GDM1 (cell line): ENCODE data around the gene POLD1.
"Not testable (repeated sequence)": the region's sequence is repeated elsewhere in the genome, so short reads cannot be mapped to it uniquely, and the experiment has no call there.

Experiments
- DNase-seq: peaks from one replicate; lab custom pipeline; 2025; lab: John Stamatoyannopoulos, UW

Gene POLD1

GRCh38 chr19:50383852-50384684 lies at the start of gene POLD1:
POLD1 (plus strand) TSS chr19:50384347; CDS start chr19:50398852, 14,505 bp downstream.
- peak; percentile 97 for DNase-seq

- DNase-seq = no peak
These were observed 49.3 kb upstream of the POLD1 start for GRCh38 chr19:50334741-50335421.

- DNase-seq = not testable (repeated sequence)
These were observed 47.1 kb upstream of the POLD1 start for GRCh38 chr19:50337031-50337430.

- no peak for DNase-seq
These were observed 43.8 kb upstream of the POLD1 start for GRCh38 chr19:50340331-50340730.

- DNase-seq = peak; percentile 7
These were observed 43.0 kb upstream of the POLD1 start for GRCh38 chr19:50341091-50341564.

- no peak for DNase-seq
These were observed 39.4 kb upstream of the POLD1 start for GRCh38 chr19:50344661-50345318.

- DNase-seq = not testable (repeated sequence)
These were observed 37.0 kb upstream of the POLD1 start for GRCh38 chr19:50347089-50347581.

GRCh38 chr19:50349277-50350057 lies 34.7 kb upstream of the POLD1 start:
- DNase-seq = no peak

GRCh38 chr19:50352242-50352641 lies 31.9 kb upstream of the POLD1 start:
- no peak for DNase-seq

GRCh38 chr19:50353487-50353880 lies 30.7 kb upstream of the POLD1 start:
- not testable (repeated sequence) for DNase-seq

- no peak for DNase-seq
These were observed 27.4 kb upstream of the POLD1 start for GRCh38 chr19:50356691-50357177.

- peak; percentile 79 for DNase-seq
These were observed 26.7 kb upstream of the POLD1 start for GRCh38 chr19:50357178-50358100.

- peak; percentile 80 for DNase-seq
These were observed 25.4 kb upstream of the POLD1 start for GRCh38 chr19:50358483-50359327.

GRCh38 chr19:50359328-50359818 lies 24.8 kb upstream of the POLD1 start:
- DNase-seq = no peak

GRCh38 chr19:50361290-50362029 lies 22.7 kb upstream of the POLD1 start:
- no peak for DNase-seq

GRCh38 chr19:50362030-50362412 lies 22.1 kb upstream of the POLD1 start:
- DNase-seq = no peak

- DNase-seq = no peak
These were observed 21.3 kb upstream of the POLD1 start for GRCh38 chr19:50362656-50363424.
